WTC11 (cell line): ENCODE measurements around the gene MICA. TPM values are rescaled to one million over a fixed set of nuclear protein-coding genes. Genes with fewer than 3 reads are reported as not detected.

ENCODE experiments used
- ATAC-seq: fragments of 200-7000 bp; cut with Tn5 transposase; 2 replicates; pipeline ENCODE4 v1.10.0; 2021; ENCODE audit warnings: mild to moderate bottlenecking, moderate library complexity
- CTCF ChIA-PET: fragments of 300-600 bp; sonication (Branson Sonifier 250); formaldehyde crosslinking; loops from one replicate; lab custom pipeline; 2021; ENCODE audit warnings: antibody characterized with exemption; lab: Charles Lee
- POLR2A ChIA-PET: fragments of 350-600 bp; sonication (Branson Sonifier 250); formaldehyde crosslinking; loops from one replicate; lab custom pipeline; 2021; ENCODE audit warnings: antibody characterized with exemption; lab: Charles Lee
- DNase-seq: peaks from one replicate; pipeline ENCODE4 v3.0.0; 2021; ENCODE audit warnings: low spot score
- H3K27ac Mint-ChIP-seq: 2 replicates; pipeline ENCODE4 v1.8.0; 2021; ENCODE audit warnings: mixed read lengths
- H3K27me3 Mint-ChIP-seq: 2 replicates; pipeline ENCODE4 v1.8.0; 2021; ENCODE audit warnings: low read depth, mild to moderate bottlenecking, moderate library complexity, mixed read lengths
- H3K36me3 Mint-ChIP-seq: 2 replicates; pipeline ENCODE4 v1.8.0; 2021; ENCODE audit warnings: mixed read lengths
- H3K4me1 Mint-ChIP-seq: 2 replicates; pipeline ENCODE4 v1.8.0; 2022; ENCODE audit warnings: mixed read lengths
- H3K4me3 Mint-ChIP-seq: 2 replicates; pipeline ENCODE4 v1.8.0; 2021; ENCODE audit warnings: mild to moderate bottlenecking, moderate library complexity, mixed read lengths
- H3K9me3 Mint-ChIP-seq: 2 replicates; pipeline ENCODE4 v1.8.0; 2021; ENCODE audit warnings: mixed read lengths
- ELF4 ChIP-seq: sonication (generic); formaldehyde crosslinking; IDR thresholded peaks from 2 replicates; pipeline ENCODE4 v1.8.1; 2022; ENCODE audit warnings: low read depth, mild to moderate bottlenecking, moderate library complexity, missing genetic modification reagents
- ESRRA ChIP-seq: sonication (generic); formaldehyde crosslinking; IDR thresholded peaks from 2 replicates; pipeline ENCODE4 v1.8.1; 2022; ENCODE audit warnings: mild to moderate bottlenecking, missing genetic modification reagents, borderline replicate concordance
- HMGA2 ChIP-seq: fragments of 250-450 bp; sonication (Bioruptor Pico); IDR thresholded peaks from 2 replicates; pipeline ENCODE4 v1.4.0; 2021; ENCODE audit warnings: mild to moderate bottlenecking, moderate library complexity
- NR2C2 ChIP-seq: sonication (generic); formaldehyde crosslinking; IDR thresholded peaks from 2 replicates; pipeline ENCODE4 v1.8.0; 2022; ENCODE audit warnings: mild to moderate bottlenecking, missing genetic modification reagents
- SOX15 ChIP-seq: fragments of 250-450 bp; sonication (Bioruptor Pico); IDR thresholded peaks from 2 replicates; pipeline ENCODE4 v1.9.0; 2021; ENCODE audit warnings: mild to moderate bottlenecking
- SP1 ChIP-seq: sonication (generic); formaldehyde crosslinking; conservative IDR thresholded peaks from 2 replicates; pipeline ENCODE4 v1.8.1; 2022; ENCODE audit warnings: missing genetic modification reagents
- TEAD4 ChIP-seq: sonication (generic); formaldehyde crosslinking; IDR thresholded peaks from 2 replicates; pipeline ENCODE4 v1.8.0; 2022; ENCODE audit warnings: mild to moderate bottlenecking, missing genetic modification reagents
- ZNF423 ChIP-seq: fragments of 250-450 bp; sonication (Bioruptor Pico); IDR thresholded peaks from 2 replicates; pipeline ENCODE4 v2.1.2; 2022; ENCODE audit warnings: mild to moderate bottlenecking, moderate library complexity
- total RNA-seq: library from RNA; stranded (reverse); gene quantifications from 3 replicates; pipeline ENCODE4 v1.2.3, GENCODE V29; 2021
- TF ChIP-seq, protein P1 (sequence below): sonication (generic); formaldehyde crosslinking; IDR thresholded peaks from 2 replicates; pipeline ENCODE4 v1.8.0; 2022; ENCODE audit warnings: mild to moderate bottlenecking, missing genetic modification reagents
- TF ChIP-seq, protein P2 (sequence below): sonication (generic); formaldehyde crosslinking; IDR thresholded peaks from 2 replicates; pipeline ENCODE4 v1.8.0; 2022; ENCODE audit warnings: mild to moderate bottlenecking, missing genetic modification reagents
- TF ChIP-seq, protein P3 (sequence below): sonication (generic); formaldehyde crosslinking; IDR thresholded peaks from 2 replicates; pipeline ENCODE4 v1.8.0; 2023; ENCODE audit warnings: missing genetic modification reagents
- TF ChIP-seq, protein P4 (sequence below): fragments of 250-450 bp; sonication (Bioruptor Pico); IDR thresholded peaks from 2 replicates; pipeline ENCODE4 v1.9.0; 2021; ENCODE audit warnings: moderate library complexity, mild to moderate bottlenecking, inconsistent platforms, borderline replicate concordance
- TF ChIP-seq, protein P5 (sequence below): sonication (generic); formaldehyde crosslinking; IDR thresholded peaks from 2 replicates; pipeline ENCODE4 v1.8.1; 2023; ENCODE audit warnings: mild to moderate bottlenecking, missing genetic modification reagents, borderline replicate concordance
- TF ChIP-seq, protein P6 (sequence below): sonication (generic); formaldehyde crosslinking; IDR thresholded peaks from 2 replicates; pipeline ENCODE4 v1.8.1; 2023; ENCODE audit warnings: mild to moderate bottlenecking, missing genetic modification reagents, moderate library complexity
- TF ChIP-seq, protein P7 (sequence below): sonication (generic); formaldehyde crosslinking; IDR thresholded peaks from 2 replicates; pipeline ENCODE4 v1.8.0; 2022; ENCODE audit warnings: missing genetic modification reagents

MICA gene
- total RNA-seq, 1 experiment from 2014 or later = 12.9 TPM

DNA sequence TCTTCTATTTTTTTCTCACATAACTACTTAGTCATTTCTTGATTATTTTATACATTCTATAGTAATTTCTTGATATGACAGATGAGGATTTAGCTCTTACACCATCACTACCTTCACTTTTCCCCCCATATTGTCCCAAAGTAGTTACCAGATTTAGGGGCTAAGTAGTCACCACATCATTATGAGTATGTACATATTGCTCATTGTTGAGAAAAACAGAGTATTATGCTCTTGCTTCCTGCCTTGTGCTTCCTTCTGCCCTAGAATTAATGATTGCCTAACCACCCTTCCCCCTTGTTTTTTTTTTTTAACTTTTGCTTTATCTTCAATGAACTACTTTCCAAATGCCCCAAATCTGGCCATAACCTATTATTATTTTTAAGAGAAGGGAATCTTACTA is 39.6 kb upstream of the MICA start:
- CTCF ChIA-PET = no interaction called here
- TF ChIP-seq, protein P1, sequence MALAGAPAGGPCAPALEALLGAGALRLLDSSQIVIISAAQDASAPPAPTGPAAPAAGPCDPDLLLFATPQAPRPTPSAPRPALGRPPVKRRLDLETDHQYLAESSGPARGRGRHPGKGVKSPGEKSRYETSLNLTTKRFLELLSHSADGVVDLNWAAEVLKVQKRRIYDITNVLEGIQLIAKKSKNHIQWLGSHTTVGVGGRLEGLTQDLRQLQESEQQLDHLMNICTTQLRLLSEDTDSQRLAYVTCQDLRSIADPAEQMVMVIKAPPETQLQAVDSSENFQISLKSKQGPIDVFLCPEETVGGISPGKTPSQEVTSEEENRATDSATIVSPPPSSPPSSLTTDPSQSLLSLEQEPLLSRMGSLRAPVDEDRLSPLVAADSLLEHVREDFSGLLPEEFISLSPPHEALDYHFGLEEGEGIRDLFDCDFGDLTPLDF (CRISPR knock-in tag) = no peak
- TF ChIP-seq SOX15 (CRISPR knock-in tag) = no peak
- POLR2A ChIA-PET = interaction anchor here (0.6 kb wide), 1 partner anchor 13 kb away, joined by 3 read pairs; no protein-coding TSS in a partner anchor
- Mint-ChIP-seq H3K27ac (no peak overlapping the region), H3K4me1 (peaks cover 4% of the 10 kb centered on the region; the same call in 1 of the 2 replicates), H3K27me3 (peaks cover 90% of the 10 kb centered on the region), H3K4me3 (no peak overlapping the region), H3K36me3 (no peaks in the 10 kb centered on the region), H3K9me3 (peaks cover 8% of the 10 kb centered on the region)
- DNase-seq = no peak
- no peak for ATAC-seq

DNA sequence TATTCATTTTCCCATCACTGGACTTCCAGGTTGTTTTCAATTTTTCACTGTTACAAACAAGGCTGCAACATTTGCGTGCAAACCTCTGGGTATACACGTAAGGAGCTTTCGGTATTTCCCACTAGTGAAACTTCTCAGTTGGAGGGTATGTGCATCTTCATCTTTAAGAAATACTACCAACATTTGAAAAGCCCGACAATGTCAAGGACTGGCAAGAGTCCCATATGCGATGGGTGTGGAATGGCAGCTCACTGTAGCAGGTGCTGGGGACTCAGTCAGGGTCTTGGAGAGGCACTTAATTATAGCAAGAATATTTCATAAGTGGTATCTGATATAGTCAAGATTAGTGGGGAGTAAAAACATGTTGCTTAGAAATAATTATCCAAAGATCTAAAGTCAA is 37.5 kb upstream of the MICA start:
- no peak overlapping the region for H3K4me3 Mint-ChIP-seq
- H3K4me1 Mint-ChIP-seq = peaks cover 4% of the 10 kb centered on the region; the same call in 1 of the 2 replicates
- POLR2A ChIA-PET = interaction anchor here (1.5 kb wide), 1 partner anchor 8 kb away, joined by 3 read pairs; no protein-coding TSS in a partner anchor
- ATAC-seq = no peak
- H3K27ac Mint-ChIP-seq = no peak overlapping the region
- TF ChIP-seq, protein P2, sequence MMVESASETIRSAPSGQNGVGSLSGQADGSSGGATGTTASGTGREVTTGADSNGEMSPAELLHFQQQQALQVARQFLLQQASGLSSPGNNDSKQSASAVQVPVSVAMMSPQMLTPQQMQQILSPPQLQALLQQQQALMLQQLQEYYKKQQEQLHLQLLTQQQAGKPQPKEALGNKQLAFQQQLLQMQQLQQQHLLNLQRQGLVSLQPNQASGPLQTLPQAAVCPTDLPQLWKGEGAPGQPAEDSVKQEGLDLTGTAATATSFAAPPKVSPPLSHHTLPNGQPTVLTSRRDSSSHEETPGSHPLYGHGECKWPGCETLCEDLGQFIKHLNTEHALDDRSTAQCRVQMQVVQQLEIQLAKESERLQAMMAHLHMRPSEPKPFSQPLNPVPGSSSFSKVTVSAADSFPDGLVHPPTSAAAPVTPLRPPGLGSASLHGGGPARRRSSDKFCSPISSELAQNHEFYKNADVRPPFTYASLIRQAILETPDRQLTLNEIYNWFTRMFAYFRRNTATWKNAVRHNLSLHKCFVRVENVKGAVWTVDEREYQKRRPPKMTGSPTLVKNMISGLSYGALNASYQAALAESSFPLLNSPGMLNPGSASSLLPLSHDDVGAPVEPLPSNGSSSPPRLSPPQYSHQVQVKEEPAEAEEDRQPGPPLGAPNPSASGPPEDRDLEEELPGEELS (CRISPR knock-in tag) = no peak
- TF ChIP-seq, protein P3, sequence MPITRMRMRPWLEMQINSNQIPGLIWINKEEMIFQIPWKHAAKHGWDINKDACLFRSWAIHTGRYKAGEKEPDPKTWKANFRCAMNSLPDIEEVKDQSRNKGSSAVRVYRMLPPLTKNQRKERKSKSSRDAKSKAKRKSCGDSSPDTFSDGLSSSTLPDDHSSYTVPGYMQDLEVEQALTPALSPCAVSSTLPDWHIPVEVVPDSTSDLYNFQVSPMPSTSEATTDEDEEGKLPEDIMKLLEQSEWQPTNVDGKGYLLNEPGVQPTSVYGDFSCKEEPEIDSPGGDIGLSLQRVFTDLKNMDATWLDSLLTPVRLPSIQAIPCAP (CRISPR knock-in tag) = no peak
- TF ChIP-seq, protein P4, sequence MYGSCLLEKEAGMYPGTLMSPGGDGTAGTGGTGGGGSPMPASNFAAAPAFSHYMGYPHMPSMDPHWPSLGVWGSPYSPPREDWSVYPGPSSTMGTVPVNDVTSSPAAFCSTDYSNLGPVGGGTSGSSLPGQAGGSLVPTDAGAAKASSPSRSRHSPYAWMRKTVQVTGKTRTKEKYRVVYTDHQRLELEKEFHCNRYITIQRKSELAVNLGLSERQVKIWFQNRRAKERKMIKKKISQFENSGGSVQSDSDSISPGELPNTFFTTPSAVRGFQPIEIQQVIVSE (CRISPR knock-in tag) = no peak
- TF ChIP-seq TEAD4 = no peak
- TF ChIP-seq HMGA2 (CRISPR knock-in tag) = no peak
- no peak for TF ChIP-seq SP1 (CRISPR knock-in tag)
- TF ChIP-seq, protein P5, sequence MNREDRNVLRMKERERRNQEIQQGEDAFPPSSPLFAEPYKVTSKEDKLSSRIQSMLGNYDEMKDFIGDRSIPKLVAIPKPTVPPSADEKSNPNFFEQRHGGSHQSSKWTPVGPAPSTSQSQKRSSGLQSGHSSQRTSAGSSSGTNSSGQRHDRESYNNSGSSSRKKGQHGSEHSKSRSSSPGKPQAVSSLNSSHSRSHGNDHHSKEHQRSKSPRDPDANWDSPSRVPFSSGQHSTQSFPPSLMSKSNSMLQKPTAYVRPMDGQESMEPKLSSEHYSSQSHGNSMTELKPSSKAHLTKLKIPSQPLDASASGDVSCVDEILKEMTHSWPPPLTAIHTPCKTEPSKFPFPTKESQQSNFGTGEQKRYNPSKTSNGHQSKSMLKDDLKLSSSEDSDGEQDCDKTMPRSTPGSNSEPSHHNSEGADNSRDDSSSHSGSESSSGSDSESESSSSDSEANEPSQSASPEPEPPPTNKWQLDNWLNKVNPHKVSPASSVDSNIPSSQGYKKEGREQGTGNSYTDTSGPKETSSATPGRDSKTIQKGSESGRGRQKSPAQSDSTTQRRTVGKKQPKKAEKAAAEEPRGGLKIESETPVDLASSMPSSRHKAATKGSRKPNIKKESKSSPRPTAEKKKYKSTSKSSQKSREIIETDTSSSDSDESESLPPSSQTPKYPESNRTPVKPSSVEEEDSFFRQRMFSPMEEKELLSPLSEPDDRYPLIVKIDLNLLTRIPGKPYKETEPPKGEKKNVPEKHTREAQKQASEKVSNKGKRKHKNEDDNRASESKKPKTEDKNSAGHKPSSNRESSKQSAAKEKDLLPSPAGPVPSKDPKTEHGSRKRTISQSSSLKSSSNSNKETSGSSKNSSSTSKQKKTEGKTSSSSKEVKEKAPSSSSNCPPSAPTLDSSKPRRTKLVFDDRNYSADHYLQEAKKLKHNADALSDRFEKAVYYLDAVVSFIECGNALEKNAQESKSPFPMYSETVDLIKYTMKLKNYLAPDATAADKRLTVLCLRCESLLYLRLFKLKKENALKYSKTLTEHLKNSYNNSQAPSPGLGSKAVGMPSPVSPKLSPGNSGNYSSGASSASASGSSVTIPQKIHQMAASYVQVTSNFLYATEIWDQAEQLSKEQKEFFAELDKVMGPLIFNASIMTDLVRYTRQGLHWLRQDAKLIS = no peak
- TF ChIP-seq ZNF423 (CRISPR knock-in tag) = no peak
- TF ChIP-seq, protein P6, sequence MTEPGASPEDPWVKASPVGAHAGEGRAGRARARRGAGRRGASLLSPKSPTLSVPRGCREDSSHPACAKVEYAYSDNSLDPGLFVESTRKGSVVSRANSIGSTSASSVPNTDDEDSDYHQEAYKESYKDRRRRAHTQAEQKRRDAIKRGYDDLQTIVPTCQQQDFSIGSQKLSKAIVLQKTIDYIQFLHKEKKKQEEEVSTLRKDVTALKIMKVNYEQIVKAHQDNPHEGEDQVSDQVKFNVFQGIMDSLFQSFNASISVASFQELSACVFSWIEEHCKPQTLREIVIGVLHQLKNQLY = no peak
- TF ChIP-seq ELF4 = no peak
- TF ChIP-seq ESRRA (CRISPR knock-in tag) = no peak
- TF ChIP-seq, protein P7, sequence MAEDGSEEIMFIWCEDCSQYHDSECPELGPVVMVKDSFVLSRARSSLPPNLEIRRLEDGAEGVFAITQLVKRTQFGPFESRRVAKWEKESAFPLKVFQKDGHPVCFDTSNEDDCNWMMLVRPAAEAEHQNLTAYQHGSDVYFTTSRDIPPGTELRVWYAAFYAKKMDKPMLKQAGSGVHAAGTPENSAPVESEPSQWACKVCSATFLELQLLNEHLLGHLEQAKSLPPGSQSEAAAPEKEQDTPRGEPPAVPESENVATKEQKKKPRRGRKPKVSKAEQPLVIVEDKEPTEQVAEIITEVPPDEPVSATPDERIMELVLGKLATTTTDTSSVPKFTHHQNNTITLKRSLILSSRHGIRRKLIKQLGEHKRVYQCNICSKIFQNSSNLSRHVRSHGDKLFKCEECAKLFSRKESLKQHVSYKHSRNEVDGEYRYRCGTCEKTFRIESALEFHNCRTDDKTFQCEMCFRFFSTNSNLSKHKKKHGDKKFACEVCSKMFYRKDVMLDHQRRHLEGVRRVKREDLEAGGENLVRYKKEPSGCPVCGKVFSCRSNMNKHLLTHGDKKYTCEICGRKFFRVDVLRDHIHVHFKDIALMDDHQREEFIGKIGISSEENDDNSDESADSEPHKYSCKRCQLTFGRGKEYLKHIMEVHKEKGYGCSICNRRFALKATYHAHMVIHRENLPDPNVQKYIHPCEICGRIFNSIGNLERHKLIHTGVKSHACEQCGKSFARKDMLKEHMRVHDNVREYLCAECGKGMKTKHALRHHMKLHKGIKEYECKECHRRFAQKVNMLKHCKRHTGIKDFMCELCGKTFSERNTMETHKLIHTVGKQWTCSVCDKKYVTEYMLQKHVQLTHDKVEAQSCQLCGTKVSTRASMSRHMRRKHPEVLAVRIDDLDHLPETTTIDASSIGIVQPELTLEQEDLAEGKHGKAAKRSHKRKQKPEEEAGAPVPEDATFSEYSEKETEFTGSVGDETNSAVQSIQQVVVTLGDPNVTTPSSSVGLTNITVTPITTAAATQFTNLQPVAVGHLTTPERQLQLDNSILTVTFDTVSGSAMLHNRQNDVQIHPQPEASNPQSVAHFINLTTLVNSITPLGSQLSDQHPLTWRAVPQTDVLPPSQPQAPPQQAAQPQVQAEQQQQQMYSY (CRISPR knock-in tag) = no peak
- no peak for TF ChIP-seq NR2C2 (CRISPR knock-in tag)
- TF ChIP-seq, all 79 proteins: peak for 0
- H3K9me3 Mint-ChIP-seq = peaks cover 2% of the 10 kb centered on the region
- peaks cover 77% of the 10 kb centered on the region for H3K27me3 Mint-ChIP-seq
- H3K36me3 Mint-ChIP-seq = no peaks in the 10 kb centered on the region
- no peak for DNase-seq
- CTCF ChIA-PET = interaction anchor here (0.5 to 2.3 kb wide), 11 partner anchors 8 to 228 kb away, joined by 3 to 30 read pairs (median 10); partner anchors contain the start of gene HLA-B
